Fibroblast of mammary gland (primary cell): Measurements from ENCODE around the gene KCNJ14.
"Not testable (repeated sequence)": the region's sequence is repeated elsewhere in the genome, so short reads cannot be mapped to it uniquely, and the experiment has no call there.

Source experiments
- DNase-seq: peaks from one replicate; pipeline ENCODE4 v3.0.0-alpha.2; 2010; ENCODE audit warnings: low read depth
- H3K4me3 ChIP-seq: 2 replicates; pipeline ENCODE4 v1.5.1; 2011; ENCODE audit warnings: low read depth, mild to moderate bottlenecking, low read length, moderate library complexity; ENCODE audit not compliant: control insufficient read depth
- CTCF ChIP-seq: conservative IDR thresholded peaks from 2 replicates; pipeline ENCODE4 v1.5.1; 2011; ENCODE audit warnings: low read depth, low read length, inconsistent platforms; ENCODE audit not compliant: control insufficient read depth, insufficient read depth

KCNJ14 gene

GRCh38 chr19:48480558-48481500 is 25.5 kb downstream of the KCNJ14 start:
- TF ChIP-seq CTCF = no peak
- peak; percentile 34 for DNase-seq
- peak overlapping the region; percentile 38 for H3K4me3 ChIP-seq

DNA sequence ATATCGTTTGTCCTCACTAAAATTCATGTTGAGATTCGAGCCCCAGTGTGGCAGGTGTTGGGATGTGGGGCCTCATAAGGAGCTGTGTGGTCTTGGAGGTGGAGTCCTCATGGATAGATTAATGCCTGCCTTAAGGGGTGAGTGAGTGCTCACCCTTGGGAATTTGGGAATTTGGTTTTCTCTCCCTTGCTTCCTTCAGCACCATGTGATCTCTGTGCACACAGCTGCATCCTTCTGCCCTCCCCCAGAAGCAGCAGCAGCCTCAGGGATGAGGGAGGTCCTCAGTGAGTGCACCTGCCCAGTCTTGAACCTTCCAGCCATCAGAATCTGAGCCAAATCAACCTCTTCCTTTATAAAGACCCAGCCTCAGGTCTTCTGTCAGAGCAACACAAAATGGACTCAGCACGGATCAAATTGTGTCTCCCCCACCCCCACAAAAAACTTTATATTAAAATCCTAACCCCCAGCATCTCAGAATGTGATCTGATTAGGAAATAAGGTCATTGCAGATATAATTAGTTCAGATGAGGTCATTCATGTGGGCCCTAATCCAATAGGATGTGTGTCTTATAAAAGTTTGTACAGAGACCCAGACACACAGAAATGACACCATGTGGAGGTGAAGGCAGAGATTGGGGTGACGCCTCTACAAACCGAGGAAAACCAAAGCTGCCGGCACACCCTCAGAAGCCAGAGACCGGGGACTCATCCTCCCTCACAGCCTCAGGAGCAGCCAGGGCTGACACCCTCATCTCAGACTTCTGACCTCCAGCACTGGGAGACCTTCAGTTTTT is 26.7 kb downstream of the KCNJ14 start:
- H3K4me3 ChIP-seq = no peak overlapping the region
- DNase-seq = peak; percentile 45
- no peak for TF ChIP-seq CTCF

DNA sequence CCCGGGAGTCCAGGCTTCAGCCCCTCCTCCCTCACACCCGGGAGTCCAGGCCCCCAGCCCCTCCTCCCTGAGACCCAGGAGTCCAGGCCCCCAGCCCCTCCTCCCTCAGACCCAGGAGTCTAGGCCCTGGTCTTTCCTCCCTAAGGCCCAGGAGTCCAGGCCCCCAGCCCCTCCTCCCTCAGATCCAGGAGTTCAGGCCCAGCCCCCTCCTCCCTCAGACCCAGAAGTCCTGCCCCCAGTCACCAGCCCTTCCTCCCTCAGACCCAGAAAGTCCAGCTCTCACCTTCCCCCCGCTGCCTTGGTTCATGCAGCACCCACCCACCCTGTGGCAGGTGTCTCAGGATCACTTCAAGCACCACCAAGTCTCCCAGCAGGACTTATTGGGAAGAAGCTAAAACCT is 27.9 kb downstream of the KCNJ14 start:
- DNase-seq = no peak
- H3K4me3 ChIP-seq = no peak overlapping the region
- no peak for TF ChIP-seq CTCF

GRCh38 chr19:48484247-48484893 is 29.0 kb downstream of the KCNJ14 start:
- no peak for DNase-seq
- no peak for TF ChIP-seq CTCF
- no peak overlapping the region for H3K4me3 ChIP-seq

- DNase-seq = no peak
- no peak for TF ChIP-seq CTCF
- no peak overlapping the region for H3K4me3 ChIP-seq
Measured at GRCh38 chr19:48484931-48485612, 29.7 kb downstream of the KCNJ14 start.

- not testable (repeated sequence) for H3K4me3 ChIP-seq, DNase-seq
Measured at GRCh38 chr19:48486706-48487105, 31.3 kb downstream of the KCNJ14 start.
